Islet of Langerhans (tissue), 1 donor: ENCODE results near the gene TNRC18.
"Not testable (repeated sequence)": the region's sequence is repeated elsewhere in the genome, so short reads cannot be mapped to it uniquely, and the experiment has no call there.

Experiments
- FAIRE-seq: peaks from one replicate; lab custom pipeline; 2011; peaks lifted over from hg19 to GRCh38; lab: Jason Lieb, UNC

Gene TNRC18

GRCh38 chr7:5291301-5291700, 132.3 kb downstream of the TNRC18 start:
- FAIRE-seq, result no peak

DNA sequence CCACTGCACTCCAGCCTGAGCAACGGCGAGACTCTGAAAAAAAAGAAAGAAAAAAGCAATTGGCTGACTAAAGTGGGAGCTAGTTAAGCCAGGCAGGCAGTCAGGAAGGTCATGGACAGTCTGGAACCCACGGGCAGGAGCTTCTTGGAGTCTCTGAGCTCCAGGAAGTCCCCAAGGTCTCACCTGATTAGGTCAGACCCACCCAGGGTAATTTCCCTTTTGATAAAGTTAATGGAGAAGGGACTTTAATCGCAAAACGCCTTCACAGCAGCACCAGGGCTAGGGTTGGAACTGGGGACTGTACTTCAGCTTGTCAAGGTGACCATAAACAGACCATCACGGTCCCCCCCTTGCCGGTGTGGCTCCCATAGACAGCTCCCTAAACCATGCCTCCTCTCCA, 134.3 kb downstream of the TNRC18 start:
- no peak for FAIRE-seq

DNA sequence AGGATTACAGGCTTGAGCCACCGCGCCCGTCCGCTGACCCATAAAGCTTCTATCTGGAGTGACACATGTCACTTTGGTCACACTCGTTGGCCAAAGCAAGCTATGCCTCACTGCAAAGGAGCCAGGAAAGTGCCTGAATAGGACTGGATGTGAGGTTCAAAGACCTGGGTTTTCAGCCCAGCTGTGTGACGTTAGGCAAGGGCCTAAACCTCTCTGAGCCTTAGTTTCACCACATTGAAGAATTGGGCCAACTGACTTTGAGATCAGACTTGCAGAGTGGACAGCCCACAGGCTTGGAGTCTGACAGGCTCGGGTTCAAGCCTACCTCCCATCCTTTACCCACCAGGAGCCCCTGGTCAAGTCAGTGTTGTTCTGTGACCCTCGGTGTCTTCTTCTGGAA, 135.1 kb downstream of the TNRC18 start:
- not testable (repeated sequence) for FAIRE-seq

- no peak for FAIRE-seq
These were observed 135.8 kb downstream of the TNRC18 start for GRCh38 chr7:5287802-5288201.

- not testable (repeated sequence) for FAIRE-seq
These were observed 136.3 kb downstream of the TNRC18 start for GRCh38 chr7:5287373-5287772.

GRCh38 chr7:5286933-5287332, 136.7 kb downstream of the TNRC18 start:
- no peak for FAIRE-seq

DNA sequence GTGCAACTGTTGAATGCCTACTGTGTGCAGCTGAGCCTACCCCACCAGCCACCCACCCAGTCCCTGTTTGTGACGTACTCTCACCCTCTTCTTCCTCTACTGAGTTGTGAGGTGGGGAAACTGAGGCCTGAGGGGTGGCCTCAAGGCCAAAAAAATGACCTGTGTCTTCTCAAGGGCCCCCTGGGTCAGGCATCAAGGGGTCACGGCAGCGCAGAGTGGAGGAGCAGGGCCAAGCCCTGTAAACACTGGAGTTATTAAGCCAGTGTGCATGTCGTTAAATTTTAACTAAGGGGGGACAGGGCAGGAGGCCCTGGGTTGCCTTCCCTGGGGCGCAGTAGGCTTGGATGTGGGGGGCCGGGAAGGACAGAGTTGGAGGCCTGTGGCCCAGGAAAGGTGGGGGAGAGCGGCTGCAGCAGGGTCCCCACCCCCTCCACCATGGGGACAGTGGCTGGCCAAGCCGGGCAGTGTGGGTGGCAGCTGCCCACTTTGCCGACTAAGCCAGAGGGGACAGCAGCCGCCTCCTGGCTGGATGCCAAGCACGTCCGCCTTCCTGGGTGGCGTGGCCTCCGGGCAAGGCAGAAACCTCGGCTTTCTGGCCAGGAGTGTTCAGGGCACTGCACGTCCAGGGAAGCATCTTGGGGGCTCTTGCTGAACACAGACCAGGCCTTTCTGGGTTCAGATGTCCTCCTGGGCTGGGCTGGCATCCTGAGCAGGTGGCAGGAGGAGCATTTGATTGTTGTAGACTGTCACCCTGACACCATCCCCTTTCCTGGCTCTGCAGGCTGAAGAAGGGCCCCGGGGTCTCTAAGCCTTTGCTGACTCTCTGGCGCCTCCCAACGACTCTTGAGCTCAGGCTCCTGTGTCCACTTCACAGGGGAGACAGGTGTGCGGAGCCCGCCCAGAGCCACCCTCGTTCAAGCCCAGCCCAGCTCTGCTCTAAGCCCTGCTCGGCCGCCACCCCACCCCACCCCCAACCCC, 139.0 kb downstream of the TNRC18 start:
- FAIRE-seq, result no peak

- FAIRE-seq, result no peak
These were observed 140.0 kb downstream of the TNRC18 start for GRCh38 chr7:5283421-5284303.

DNA sequence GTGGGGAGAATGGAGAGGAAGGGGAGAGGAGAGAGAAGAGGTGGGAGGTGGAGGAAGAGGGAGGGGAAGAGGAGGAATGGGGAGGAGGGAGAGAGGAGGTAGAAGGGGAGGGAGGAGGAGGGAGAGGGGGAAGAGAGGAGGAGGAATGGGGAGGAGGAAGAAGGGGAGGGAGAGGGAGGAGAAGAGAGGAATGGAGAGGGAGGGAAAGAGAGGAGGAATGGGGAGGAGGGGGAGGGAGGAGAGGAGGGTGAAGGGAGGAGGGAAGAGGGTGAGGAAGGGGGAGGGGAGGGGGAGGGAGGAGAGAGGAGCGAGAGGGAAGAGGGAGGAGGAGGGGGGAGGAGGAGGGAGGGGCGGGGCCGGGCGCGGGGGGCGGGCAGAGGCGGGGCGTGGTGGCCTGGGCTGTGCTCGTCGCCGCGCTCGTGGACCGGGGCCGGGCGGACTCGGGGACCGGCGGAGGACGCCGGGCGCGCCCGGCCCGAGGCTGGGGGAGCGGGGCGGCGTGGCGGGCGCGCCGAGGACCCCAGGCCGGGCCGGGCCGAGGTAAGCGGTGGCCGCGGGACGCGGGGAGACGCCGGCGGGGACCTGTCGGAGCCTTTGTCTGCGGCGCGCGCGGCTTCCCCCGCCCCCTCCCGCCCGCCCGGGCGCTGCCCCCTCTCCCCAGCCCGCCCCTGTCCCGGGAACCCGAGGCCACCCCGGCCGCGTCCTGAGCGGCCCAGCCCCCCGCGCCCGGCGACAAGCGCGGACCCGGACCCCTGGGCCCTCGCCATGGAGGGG, 140.9 kb downstream of the TNRC18 start, which contains the start of gene SLC29A4:
TSS of gene SLC29A4 (plus strand) at position 401 of the 774 bp plus-strand sequence. CDS start 4,874 bp downstream, outside the sequence.
- no peak for FAIRE-seq

DNA sequence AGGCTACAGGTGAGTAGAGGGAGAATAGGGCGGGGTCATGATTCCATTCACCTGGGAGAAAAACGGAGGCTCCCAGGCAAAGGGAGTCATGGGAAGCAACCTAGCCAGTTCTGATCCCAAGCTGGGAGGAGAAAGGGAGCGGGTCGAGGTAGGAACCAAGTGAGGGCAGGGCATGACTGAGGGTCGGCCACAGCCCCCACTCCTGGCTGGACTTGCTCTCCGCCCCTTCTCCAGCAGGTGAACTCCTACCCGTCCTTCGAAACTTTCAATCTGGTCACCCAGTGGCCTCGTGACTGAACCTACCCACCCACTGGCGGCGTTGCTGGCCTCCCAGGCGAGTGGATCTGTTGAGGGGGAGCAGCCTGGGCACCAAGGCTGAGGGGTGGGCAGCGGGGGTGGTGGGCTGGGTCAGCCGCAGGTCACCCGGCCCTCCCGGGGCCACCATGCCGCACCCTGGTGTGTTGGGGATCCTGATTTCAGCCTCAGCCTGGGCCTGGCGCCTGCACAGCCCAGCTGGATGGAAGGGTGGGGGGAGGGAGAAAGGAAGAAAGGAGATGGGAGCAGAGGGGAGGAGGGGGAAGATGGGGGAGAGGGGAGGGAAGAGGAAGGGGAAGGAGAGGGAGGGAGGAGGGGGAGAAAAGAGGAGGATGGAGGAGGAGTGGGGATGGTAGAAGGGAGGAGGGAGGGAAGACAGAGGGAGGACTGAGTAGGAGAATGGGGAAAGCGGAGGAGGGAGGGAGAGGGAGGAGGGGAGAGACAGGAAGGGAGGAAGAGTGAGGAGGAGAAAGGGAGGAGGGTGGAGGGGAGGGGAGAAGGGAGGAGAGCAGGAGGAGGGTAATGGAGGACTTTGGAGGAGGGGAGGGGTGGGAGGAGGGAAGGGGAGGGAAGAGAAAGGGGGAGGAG, 141.8 kb downstream of the TNRC18 start:
- not testable (repeated sequence) for FAIRE-seq

GRCh38 chr7:5279734-5280133, 143.9 kb downstream of the TNRC18 start:
- FAIRE-seq, result no peak

DNA sequence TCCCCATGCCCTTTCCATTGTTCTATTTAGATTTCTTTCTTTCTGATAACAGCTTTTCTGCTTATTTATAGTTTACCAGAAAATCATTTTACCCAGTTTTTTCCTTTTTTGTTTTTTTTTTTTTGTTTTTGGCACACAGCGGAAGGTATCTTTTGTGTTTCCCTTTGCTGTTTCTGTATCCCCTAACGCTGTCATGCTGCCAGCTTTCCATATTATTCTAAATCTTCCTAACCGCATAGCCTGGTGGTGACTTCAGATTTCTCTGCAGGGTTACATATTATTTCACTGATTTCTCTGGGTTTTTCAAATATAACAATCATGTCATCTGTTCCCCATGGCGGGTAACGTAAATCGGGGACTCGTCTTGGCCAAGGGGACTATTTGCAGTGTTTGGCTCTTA, 144.9 kb downstream of the TNRC18 start:
- no peak for FAIRE-seq

GRCh38 chr7:5276611-5277010, 147.0 kb downstream of the TNRC18 start:
- FAIRE-seq, result no peak

GRCh38 chr7:5276123-5276522, 147.5 kb downstream of the TNRC18 start:
- FAIRE-seq, result not testable (repeated sequence)

DNA sequence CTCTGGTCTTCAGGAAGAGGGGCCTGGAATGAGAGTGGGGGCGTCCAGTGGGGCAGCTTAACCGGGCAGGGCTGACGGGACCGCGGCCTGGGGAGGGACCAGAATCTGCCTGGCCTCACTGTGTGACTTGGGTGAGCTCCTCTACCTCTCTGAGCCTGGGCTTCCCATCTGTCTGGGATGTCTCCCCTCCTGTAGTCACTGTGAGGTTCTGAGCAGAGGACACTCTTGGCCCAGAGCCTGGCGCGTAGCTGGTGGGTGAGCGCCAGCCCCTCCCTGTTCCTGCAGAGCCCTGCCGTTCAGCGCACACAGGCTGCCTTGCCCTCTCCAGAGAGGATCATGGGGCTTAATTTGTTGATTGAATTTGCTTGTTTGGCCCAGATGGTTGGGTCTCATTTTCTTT, 148.1 kb downstream of the TNRC18 start:
- FAIRE-seq, result not testable (repeated sequence)

GRCh38 chr7:5274985-5275431, 148.6 kb downstream of the TNRC18 start:
- FAIRE-seq, result not testable (repeated sequence)

DNA sequence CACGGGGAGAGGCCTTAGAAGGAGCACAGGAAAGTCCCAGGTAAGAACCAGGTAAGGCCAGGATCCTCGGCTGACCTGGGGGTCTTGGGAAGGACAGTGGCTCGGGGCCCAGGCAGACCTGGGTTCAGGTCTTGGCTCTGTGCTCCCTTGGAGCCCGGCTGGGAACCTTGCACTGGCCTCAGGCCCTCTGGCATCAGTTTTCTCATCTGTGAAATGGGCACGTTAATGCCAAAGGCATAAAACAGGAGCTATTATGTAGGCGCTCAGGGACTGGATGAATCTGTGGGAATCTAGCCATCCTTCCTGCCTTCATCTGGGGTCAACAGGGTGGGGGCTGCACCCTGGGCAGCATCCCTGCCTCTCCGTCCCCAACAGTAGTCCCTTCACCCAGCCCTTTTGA, 149.2 kb downstream of the TNRC18 start:
- FAIRE-seq, result no peak

GRCh38 chr7:5273831-5274405, 149.7 kb downstream of the TNRC18 start:
- not testable (repeated sequence) for FAIRE-seq

DNA sequence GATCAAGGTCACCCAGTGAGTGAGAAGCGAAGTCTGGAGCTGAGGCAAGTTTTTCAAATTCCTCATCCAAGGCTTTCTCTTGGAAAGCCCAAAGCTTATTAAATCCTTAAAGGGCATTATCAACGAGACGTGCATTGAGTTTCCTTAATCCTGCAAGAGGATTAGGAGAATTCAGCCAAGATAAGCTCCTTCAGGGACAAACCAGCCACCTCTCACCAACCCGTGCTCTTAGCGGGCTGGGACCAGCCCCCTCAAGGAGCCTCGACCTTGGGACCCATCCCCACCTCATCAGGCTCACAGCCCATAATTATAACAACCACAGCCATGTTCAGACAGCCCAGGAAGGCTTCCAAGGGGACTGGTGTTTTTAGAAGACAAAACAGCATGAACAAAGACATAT, 152.8 kb downstream of the TNRC18 start:
- no peak for FAIRE-seq

DNA sequence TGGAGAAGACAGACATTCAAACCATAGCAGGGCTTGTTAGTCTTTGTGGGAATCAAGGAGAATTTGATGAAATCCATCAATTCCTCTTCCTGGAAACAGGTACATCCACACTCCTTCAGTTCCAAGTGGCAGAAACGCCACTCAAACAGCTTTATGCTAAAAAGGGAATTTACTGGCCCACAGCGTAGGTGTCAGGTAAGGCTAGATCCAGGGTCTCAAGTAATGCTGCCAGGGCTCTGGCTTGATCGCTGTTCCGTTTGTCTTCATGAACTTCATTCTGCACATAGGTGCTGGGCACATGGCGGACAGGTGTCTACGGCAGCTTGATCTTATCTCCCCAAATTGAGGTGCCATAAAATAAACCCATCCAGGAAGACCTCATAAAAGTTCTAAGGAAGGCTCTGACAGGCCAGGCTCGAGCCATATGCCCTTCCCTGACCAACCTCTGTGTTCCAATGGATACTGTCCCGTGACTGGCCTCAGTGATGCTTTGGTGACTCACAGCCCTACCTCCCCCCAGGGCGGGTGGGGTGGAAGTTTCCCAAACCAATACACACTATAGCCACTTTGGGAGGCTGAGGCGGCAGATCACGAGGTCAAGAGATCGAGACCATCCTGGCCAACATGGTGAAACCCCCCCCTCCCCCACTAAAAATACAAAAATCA, 153.5 kb downstream of the TNRC18 start:
- not testable (repeated sequence) for FAIRE-seq
